Effector CD4-positive, alpha-beta T cell (primary cell): Measurements from ENCODE around the gene FARS2.
A peak's percentile ranks its signal among the peaks of the same experiment; 100 is the strongest.

Source experiments
- DNase-seq: peaks from one replicate; pipeline ENCODE4 v3.0.0-alpha.2; 2020

Gene FARS2

DNA sequence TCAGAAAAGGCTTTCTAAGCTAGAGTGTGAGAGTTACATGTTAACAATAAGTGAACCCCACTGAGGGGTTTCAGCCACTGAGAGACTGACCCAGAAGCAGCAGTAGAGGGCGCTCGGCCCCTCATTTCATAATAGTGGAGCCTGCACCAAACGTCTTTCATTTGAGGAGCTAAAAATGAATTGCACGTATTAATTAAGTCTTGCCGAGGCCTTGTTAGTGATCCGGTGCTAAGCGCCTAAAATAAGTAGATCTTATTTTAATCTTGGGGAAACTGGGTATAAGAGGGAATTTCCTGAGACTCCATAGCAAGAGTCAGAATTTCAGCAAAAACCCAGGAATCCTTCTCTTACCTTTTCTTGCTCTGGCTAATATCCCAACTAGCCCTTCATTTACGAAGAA lies 209.7 kb downstream of the FARS2 start:
- peak; percentile 32 for DNase-seq

DNA sequence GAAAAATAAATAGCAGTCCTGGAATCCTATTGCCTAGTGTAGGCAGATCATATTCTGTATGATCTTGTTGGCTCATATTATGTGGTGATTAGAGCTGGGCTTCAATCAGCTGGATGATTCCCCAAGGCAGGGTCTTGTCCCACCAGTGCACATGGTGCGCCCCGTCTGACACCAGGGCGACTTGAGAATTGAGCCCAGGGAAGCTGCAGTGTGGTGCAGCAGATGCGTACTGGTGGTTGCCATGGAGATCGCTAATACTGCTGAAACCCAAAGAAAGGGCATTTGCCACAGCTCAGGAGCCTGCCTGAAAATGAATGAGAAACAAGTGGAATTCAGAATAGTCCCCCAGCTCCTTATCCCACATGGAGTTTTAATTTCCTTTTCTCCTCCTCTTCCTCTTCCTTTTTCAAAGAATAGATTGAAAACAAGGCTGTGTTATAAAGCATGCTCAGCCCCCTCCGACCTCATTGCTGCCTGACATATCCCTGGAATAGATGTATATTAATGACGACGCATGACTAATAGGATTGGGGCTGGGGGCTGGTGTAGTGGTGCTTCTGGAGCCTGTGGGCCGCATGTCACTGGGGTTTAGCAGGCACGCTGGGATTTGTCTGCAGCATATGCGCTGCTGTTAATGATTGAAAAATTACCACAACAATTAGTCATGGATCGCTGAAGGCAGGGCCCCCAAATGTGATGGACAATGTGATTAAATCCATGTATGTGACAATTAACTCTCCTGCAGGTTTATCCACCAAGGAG lies 210.5 kb downstream of the FARS2 start:
- DNase-seq, result no peak

DNA sequence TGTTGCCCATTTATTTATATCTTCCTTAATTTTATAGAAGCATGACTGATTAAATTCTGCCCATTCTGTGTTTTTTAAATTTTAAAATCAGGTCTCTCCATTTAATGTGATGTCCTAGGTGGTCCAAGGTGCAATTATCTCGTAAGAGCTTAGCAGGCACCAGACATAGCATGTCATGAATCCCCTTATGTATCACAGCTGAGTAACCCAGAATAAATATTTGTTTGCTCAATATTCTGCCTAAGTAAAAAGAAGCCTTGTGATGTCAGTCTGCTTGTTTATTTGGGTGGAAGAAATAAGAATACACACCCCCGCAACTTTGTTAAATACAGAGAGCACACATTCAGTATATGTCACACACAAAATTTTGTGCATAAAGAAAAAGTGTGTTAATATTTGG lies 211.3 kb downstream of the FARS2 start:
- no peak for DNase-seq

DNA sequence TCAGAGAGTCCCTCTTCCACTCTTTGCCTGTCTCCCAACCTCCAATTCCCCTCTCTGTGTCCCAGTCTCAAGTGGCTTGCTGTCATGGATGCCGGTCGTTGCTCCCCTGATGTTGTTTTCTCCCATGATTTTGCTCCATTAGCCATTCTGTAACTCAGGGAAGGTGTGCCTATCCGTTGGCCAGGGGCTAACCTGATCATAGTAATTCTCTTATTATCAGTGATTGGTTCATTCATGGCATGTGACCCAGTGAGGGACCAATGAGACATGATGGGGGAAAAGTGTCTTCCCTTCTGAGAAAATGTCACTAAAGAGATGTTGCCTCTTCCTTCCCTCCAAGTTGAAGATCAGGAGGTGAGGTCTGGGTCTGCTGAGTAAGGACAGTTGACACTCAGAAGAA lies 214.5 kb downstream of the FARS2 start:
- no peak for DNase-seq

DNA sequence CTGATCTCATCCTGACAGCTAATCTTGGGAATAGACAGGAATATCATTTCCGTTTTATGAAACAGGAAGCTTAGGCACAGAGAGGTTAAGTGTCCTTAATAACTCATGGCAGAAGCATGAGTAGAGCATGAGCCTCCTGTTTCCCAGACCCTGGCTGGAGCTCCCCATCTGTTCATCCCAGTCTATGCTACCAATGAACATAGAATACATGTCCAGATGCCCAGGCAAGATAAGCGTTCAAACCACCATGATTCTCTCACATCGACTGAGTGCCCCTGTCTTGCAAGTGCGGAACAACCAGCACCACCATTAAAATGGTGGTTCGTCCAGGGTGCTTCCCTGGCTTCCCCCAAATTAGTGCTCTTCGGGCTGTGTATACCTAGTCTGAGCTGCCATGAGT lies 217.1 kb downstream of the FARS2 start:
- no peak for DNase-seq

DNA sequence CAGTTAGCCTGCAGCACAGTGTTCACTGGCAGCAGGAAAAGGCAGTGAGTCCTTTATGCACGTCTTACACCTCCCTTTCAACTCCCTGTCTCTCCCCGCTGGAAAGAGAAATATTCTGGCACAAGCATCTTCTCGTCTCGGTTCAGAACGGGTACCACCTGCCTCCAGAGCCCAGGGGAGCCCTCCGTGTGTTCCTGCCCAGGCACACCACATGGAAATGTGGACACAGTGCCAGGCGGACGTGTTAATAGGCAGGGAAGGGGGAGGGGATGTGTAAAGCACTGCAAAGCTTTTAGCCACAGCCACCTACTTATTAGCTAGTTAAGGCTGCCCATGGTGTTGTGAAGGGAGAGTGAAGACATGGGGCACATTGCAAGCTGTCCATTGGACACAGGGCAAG lies 219.7 kb downstream of the FARS2 start:
- DNase-seq, result no peak

DNA sequence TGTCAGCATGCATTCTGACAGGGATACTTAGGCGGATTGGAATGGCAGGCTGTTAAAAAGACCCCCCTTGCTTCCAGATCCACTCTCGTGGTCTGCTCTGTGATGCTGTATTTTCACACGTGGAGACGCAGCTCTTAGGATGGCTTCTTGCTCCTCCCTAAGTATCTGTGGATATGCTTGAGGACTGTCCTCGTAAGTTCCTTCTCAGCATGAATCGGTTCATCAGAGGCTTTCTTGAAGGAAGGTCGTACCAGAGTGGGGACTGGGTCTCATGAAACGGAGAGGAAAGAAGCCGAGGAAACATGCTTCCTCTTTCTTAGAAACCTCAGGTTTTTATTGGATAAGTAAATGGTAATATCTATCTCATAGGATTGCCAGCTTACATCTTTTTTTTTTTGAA lies 220.4 kb downstream of the FARS2 start:
- DNase-seq, result no peak

DNA sequence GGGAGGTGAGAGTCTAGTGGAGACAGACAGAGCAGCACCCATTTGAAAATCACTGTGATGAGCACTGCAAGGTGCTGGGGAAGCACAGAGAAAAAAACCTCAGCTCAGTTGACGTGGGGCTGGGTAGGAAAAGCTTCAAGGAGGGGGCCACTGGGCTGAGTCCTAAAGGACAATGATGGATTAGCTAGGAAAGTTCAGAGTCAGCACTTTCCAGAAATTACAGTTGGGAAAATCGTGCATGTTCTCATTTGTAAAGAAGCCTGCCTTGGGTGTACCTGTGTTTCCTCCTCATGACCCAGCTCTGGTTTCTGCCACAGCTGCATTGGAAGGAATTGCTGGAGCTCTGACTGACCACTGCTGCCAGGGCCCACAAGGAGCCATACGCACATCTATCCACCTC lies 221.3 kb downstream of the FARS2 start:
- no peak for DNase-seq

DNA sequence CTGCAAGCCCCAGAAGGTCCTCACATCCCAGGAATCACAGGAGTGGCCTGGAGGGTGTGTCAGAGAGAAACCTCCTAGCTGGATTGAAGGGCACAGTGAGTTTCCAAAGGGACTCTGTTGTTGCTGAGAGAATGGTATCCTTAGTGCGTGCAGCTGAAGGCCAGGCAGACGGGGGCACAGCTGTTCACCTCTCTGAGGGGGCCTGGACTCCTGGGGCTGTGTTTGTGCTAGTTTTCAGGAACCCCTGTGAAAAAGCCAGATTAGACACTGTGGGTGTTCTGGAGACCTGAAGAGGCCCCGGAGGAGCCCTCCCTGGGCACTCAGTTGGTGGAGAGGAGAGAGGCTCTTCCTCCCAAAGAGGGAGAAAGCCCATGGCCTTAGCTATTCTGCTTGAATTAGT lies 223.4 kb downstream of the FARS2 start:
- DNase-seq, result no peak

DNA sequence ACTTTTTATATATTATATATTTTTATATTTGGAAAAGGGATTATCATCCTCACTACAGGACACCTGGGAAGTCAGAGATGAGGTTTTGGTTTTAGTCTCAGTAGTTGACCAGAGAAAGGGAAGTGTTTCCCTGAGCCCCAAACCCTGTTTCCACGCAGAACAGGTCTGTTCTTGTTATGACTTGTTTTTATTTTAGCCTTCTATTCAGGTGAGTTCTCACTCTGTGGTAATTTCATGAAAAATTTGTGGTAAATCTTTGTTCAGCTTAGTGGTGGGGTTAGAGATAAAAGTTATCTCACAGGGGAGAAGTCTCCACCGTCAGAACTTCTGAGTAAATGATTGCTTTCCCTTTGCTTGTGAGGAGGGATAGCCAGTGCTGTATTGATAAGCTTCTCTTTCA lies 224.9 kb downstream of the FARS2 start:
- DNase-seq, result no peak

DNA sequence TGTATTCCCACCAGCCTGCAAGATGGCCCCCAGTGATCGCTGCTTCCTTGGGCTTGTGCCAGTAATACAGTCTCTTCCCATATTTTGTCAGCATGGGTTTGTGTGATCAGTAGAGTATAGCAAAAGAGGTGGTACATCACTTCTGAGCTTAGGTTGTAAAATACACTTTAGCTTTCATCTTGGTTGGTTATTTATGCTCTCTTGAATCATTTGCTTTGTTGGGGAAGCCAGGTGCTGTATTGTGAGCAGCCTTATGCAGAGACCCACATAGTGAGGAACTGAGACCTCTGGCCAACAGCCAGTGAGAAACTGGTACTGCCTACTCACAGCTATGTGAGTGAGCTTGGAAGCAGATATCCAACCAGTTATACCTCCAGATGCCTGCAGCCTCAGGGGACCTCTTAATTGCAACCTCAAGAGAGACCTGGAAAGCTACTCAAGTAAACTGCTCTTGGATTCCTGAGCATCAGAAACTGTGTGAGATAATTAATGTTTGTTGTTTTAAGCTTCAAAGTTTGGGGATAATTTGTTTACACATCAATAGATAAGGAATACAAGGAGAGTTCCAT lies 229.3 kb downstream of the FARS2 start:
- no peak for DNase-seq

DNA sequence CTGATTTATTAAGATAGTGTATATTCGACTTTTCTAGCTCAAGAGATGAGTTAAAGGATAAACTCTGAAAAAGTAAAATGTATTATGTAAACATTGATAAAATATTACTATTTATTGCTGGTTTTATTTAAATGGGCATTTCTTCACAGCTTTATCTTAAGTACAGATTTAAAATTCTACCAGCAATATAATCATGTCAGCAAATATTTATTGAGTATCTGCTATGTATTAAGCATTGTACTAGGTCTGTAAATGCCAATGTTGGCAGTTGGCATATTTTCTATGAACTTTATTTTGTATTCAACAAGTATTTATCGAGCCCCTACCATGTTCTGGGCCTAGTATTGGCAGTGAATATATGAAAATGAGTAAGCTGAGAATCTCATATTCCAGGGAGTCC lies 231.0 kb downstream of the FARS2 start:
- no peak for DNase-seq

DNA sequence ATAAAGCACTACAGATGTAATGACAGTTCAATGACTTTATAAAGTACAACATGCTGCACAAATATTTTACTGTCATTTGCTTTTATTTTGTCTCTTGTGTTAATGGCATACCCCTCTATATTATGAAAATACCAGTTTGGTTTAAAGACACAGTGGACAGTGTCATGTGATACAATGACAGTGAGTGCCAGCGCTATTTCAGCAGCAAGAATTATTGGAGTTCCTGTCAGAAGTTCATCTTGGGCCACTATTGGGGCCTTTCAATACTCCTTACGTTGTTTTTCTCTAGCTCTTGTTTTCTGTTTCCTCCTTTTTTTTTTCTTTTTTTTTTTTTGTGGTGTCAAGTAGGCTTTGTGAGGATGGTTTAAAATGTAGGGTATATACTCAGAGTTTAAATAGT lies 232.5 kb downstream of the FARS2 start:
- no peak for DNase-seq

DNA sequence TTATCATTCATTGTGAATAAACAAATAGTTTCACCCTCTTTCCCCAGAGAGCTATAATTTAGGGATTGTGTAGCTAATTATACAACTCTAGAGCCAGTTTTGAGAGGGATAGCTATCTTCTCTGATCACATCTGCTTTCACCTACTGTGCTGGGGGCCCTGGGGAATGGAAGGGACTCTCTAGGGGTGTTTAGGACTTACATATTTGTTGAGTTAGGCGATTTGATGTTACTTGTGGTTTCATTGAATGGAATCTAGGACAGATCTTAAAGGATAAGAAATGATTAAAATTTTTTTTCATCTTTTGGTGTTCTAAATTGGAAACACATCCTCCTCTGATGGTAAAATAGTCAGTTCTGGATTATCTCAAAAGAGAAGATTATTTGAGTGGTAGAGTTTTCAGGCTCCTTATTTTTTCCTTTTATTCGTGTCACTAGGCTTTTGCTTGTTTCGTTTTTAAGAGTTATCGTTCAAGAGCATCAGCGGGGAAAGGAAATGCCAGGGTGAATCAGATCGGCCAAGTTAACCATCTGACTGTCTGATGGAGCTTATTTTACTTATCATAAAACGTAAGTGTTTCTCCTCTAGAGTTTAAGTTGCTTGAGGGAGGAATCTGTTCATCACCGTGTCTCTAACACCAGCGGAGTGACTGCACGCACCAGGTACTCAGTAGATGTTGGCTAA lies 236.7 kb downstream of the FARS2 start:
- no peak for DNase-seq

DNA sequence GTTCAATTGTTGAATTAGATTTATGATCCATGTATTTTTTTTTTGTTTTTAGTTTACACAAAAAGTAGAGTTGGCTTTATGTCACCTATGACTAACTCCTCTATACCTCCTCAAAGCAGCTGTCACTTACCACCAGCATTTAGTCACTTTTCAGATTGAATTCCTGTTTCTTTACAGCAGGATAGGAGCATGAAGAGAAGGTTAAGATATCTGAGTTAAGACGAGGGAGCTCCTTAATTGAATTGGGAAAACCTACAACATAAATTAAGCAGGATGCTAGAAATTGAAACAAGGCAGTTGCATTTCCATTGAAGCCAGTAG lies 237.2 kb downstream of the FARS2 start:
- no peak for DNase-seq

DNA sequence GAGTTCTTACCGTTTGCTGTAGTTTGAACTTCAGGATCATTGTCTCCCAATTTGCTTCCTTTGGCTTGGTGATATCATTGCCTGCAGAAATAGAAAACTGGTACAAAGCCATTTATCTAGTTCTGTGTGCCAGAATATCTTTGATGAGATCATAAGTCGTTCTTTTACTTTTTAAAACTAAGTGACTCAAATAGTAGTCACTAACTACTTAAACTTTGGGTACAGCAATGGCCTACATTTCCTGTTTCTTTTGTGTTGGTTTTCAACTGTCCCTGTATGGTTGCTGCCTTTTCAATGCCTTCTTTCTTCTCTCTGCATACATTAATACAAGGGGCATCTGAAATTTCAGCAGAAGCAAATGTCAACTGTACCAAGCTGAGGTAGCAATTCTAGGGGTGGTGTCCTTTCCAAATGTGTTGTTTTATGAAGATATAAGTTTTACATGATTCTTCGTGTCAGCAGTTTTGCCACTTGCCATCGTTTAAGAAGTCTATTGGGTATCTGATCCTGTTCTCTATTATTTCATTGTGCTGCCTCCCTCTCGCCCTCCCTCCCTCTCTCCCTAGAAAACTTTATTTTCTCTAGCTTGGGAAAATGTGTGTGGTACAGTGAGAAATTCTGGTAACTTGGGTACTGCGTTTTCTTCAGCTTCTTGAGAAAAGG lies 238.5 kb downstream of the FARS2 start:
- no peak for DNase-seq

DNA sequence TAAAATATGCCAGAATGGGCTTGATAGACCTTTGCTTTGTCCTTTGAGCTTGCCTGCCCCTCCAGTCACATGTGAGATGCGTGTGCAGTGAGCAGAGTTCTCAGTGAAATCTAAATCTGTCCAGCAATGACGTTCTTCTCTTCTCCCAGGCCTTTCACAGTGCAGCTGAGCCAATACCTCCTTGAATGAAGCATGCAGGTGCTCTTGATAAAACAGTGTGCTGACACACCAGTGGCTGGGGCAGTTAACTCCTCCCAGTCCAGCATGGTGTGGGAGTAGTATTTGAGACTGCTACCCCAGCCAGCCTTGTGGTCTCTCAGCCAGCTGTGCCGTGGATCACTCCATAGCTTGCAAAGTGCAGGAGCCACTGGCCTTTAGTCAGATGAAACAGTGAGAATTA lies 240.5 kb downstream of the FARS2 start:
- no peak for DNase-seq

DNA sequence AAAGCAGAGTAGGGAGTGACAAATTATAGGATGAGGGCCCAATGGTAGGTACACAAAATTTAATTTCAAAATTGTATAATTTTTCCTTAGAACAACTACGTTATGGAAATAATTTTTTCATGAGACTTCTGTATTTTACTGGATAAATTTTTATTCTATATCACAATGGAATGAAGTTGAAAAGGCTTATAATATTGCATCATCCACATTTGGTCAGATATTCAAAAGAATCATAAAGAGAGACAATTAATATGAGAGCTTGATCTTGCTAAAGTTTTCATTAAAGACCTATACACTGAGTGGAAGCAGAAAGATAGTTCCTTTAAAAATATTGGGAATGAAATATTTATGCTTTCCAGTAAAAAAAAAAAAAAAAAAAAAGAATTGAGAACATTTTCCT lies 242.8 kb downstream of the FARS2 start:
- no peak for DNase-seq

DNA sequence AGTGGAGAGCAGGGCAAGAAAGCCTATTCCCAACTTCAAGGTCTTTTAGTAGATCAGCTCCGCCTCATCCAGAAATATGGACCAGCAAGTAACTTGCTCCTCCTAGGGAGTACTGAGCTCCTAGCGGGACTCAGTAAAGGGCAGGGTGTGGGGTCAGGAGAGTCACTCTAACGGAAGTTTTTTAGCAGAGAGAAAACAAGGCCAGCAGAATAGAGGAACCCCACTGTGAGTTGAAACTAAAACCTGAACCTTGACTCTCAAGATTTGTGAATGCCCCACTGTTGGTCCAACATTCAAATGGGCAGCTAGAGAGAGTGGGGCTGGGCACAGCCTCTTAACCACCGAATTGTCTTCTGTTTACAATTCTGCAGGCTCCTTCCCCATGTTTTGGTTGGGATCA lies 244.8 kb downstream of the FARS2 start:
- DNase-seq, result no peak

DNA sequence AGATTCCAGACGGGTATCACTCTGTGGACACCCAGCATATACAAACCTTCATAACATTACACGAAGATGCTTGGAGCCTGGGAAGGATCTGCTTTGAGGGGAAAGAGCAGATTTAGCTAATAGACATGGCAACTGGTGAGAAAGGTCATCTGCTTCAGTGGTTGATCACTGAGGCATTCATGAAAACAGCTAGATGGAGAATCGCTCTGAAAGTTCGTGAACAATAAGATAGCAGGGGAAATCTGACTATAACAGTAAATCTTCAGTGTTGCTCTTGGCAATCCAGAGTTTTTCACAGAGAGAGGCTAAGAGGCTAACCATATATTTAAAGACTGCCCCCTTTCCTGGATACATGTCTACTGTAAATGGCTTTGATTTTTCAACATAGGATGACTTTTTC lies 245.3 kb downstream of the FARS2 start:
- no peak for DNase-seq

DNA sequence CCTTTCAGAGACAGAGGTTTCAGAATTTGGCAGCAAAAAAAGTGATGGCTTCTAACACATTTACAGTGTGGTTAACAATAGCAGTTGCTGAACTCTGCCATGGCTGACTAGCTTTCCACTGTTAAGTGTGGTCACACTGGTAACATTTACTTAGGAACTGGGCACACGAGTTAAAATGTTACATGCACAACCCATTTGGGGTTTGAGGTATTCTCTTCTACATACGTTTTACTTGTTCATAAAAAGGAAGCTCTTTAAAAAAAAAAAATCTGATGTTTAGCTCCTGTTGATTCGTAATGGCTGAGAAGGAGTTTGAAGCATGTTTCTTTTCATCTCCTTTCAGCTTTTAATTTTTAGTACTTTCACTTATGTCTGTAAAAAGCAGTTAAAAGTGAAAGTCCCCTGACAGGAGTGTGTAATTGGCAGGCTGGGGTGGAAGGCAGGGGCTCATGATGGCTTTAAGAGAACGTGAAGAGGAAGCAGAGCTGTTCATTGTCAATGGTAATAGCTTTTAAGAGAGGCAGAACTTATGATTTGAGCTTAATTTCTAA lies 245.9 kb downstream of the FARS2 start:
- DNase-seq, result no peak

DNA sequence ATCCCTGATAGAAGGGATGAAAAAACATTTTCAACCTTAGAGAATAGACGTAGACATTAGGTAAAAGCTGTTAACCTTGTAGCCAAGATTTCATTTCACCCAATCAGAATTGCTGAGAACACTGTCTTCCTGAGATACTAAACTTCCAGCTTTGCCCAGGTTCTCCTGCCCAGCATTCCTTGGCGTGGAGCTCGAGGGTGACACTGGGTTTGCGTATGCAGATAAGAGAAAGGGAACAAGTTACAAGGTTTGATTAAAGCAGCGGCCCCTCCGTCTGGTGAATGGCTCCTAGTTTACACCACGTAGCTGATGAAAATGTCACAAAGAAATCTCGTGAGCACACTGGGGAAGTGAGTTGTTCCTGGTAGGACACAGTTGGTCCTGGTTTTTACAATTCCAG lies 247.8 kb downstream of the FARS2 start:
- DNase-seq, result no peak

DNA sequence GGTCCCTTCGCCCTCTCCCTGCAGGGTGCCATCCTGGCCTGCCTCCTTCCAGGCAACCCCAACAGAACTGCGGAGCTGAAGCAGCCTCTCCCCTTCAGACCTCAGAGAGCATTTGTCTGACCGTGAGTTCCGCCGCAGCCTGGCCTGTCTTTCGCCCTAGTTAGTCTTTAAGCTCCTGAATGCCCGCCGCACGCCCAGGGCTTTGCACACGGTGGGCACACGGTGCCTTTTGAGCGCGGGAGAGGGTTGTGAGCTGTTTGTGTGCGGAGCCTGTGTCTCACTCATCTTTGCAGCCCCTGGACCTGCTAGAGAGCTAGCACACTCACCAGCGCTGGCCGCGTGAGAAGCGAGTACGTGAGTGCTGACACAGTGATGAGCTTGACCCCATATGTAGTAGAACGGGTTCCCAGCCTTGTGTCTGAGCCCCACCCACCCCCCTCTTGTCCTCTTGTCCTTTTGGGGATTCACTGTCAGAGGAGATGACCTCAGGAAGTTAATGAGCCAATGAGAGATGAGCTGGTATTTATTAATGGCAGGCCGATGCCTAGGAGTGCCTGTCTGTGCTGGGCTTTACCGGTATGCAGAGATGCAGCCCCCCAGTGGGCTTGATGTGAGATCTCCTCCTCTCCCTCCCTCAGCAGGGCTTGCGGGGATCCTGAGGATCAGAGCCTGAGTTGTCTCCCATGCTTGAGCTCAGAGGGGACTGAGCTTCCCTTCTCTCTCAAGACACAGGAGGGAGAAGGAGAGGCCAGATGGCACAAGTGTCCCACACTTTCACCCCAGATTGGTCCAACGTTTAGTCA lies 249.2 kb downstream of the FARS2 start:
- DNase-seq, result no peak
